HPDE6-E6E7 (cell line): ENCODE measurements around the gene BFSP1.

ENCODE experiments used
- DNase-seq: peaks from one replicate; pipeline ENCODE4 v3.0.0; 2011; ENCODE audit warnings: missing footprints; ENCODE audit errors: extremely low spot score

BFSP1 gene

GRCh38 chr20:17497821-17498580, 33.2 kb downstream of the BFSP1 start:
- DNase-seq = no peak

GRCh38 chr20:17495826-17496225, 35.4 kb downstream of the BFSP1 start:
- no peak for DNase-seq

- DNase-seq = no peak
Observed at GRCh38 chr20:17494201-17494600, 37.0 kb downstream of the BFSP1 start.

GRCh38 chr20:17493173-17493572, 38.0 kb downstream of the BFSP1 start:
- DNase-seq = no peak

GRCh38 chr20:17491488-17491887, 39.7 kb downstream of the BFSP1 start:
- no peak for DNase-seq

GRCh38 chr20:17491041-17491440, 40.1 kb downstream of the BFSP1 start:
- DNase-seq = no peak

GRCh38 chr20:17490501-17490900, 40.7 kb downstream of the BFSP1 start:
- no peak for DNase-seq

- DNase-seq = no peak
Observed at GRCh38 chr20:17488916-17489600, 42.1 kb downstream of the BFSP1 start.

- no peak for DNase-seq
Observed at GRCh38 chr20:17485017-17485416, 46.2 kb downstream of the BFSP1 start.

GRCh38 chr20:17482536-17482935, 48.6 kb downstream of the BFSP1 start:
- no peak for DNase-seq

- no peak for DNase-seq
Observed at GRCh38 chr20:17481661-17482060, 49.5 kb downstream of the BFSP1 start.

GRCh38 chr20:17480696-17481095, 50.5 kb downstream of the BFSP1 start:
- DNase-seq = no peak

GRCh38 chr20:17479063-17479657, 52.0 kb downstream of the BFSP1 start:
- no peak for DNase-seq

- no peak for DNase-seq
Observed at GRCh38 chr20:17473659-17474058, 57.5 kb downstream of the BFSP1 start.

- DNase-seq = no peak
Observed at GRCh38 chr20:17471606-17472187, 59.5 kb downstream of the BFSP1 start.

- DNase-seq = no peak
Observed at GRCh38 chr20:17470973-17471372, 60.2 kb downstream of the BFSP1 start.

GRCh38 chr20:17470521-17470920, 60.7 kb downstream of the BFSP1 start:
- no peak for DNase-seq

- no peak for DNase-seq
Observed at GRCh38 chr20:17469246-17470030, 61.7 kb downstream of the BFSP1 start.

GRCh38 chr20:17468073-17468840, 62.9 kb downstream of the BFSP1 start:
- no peak for DNase-seq

GRCh38 chr20:17467120-17467655, 64.0 kb downstream of the BFSP1 start:
- DNase-seq = no peak

- no peak for DNase-seq
Observed at GRCh38 chr20:17466641-17467040, 64.5 kb downstream of the BFSP1 start.
